Colonic mucosa (tissue), 4 donors: Measurements from ENCODE around the gene PML. TPM values are rescaled to one million over a fixed set of nuclear protein-coding genes. Genes with fewer than 3 reads are reported as not detected.

Experiments used
- DNase-seq: peaks from one replicate; pipeline ENCODE4 v3.0.0-alpha.2; 2020
- H3K27ac ChIP-seq: fragments of 200-600 bp; one replicate; pipeline ENCODE4 v1.8.0; 2021
- H3K27me3 ChIP-seq: fragments of 200-600 bp; one replicate; pipeline ENCODE4 v1.8.0; 2021
- H3K36me3 ChIP-seq: fragments of 200-600 bp; one replicate; pipeline ENCODE4 v1.8.0; 2021
- H3K4me1 ChIP-seq: fragments of 200-600 bp; one replicate; pipeline ENCODE4 v1.8.0; 2021; ENCODE audit warnings: mild to moderate bottlenecking
- H3K4me3 ChIP-seq: fragments of 200-600 bp; one replicate; pipeline ENCODE4 v1.8.0; 2021
- H3K9ac ChIP-seq, 2 donors: one replicate each; pipeline ENCODE4 v1.7.0; 2013; ENCODE audit warnings: control low read depth in 2 of 2, low read depth in 2 of 2, low read length in 2 of 2
- H3K9me3 ChIP-seq: fragments of 200-600 bp; one replicate; pipeline ENCODE4 v1.8.0; 2021
- intact Hi-C: fragments of 100-400 bp; cut with DNase I; formaldehyde crosslinking; loops from one replicate; pipeline ENCODE4 v1.14.1; 2022
- total RNA-seq, 2 donors: library from RNA; stranded (reverse); fragmentation: NEBNext Ultra II Directional in 1 of 2; extraction: Animal tissue kit (Norgen Biotek cat#: 25700) in 1 of 2; gene quantifications; one replicate each; pipeline ENCODE4 v1.2.1, GENCODE V29; 2021
- TF ChIP-seq, protein P1 (sequence below): fragments of 200-600 bp; IDR thresholded peaks from one replicate; pipeline ENCODE4 v1.8.0; 2022; ENCODE audit warnings: antibody characterized with exemption, mild to moderate bottlenecking
- donor health status: healthy.
- donor health status: DM: no; HTN: no; CAD: no.
- donor health status: DM: no; HTN: no; CAD: no.

PML gene
- total RNA-seq, 2 donors from 2014 or later, result 27.0 to 31.3 TPM

DNA sequence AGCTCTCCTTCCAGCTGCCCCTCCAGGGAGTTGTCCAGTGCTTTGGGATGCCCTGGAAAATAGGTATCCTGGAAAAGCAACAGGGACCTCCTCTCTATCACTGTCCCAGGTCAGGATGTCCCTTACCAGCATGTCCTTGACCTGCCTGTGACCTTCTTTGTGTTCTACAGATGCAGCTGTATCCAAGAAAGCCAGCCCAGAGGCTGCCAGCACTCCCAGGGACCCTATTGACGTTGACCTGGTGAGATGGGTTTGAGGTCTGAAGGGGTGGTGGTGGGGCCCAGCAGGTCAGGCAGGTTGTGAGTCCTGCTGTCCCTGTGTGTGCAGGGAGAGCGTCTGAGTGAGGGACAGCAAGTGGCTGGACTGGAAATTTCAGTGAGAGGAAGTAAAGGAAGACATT lies 30.2 kb downstream of the PML start:
- H3K9me3 ChIP-seq, result no peaks in the 10 kb centered on the region
- TF ChIP-seq, protein P1, sequence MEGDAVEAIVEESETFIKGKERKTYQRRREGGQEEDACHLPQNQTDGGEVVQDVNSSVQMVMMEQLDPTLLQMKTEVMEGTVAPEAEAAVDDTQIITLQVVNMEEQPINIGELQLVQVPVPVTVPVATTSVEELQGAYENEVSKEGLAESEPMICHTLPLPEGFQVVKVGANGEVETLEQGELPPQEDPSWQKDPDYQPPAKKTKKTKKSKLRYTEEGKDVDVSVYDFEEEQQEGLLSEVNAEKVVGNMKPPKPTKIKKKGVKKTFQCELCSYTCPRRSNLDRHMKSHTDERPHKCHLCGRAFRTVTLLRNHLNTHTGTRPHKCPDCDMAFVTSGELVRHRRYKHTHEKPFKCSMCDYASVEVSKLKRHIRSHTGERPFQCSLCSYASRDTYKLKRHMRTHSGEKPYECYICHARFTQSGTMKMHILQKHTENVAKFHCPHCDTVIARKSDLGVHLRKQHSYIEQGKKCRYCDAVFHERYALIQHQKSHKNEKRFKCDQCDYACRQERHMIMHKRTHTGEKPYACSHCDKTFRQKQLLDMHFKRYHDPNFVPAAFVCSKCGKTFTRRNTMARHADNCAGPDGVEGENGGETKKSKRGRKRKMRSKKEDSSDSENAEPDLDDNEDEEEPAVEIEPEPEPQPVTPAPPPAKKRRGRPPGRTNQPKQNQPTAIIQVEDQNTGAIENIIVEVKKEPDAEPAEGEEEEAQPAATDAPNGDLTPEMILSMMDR, result no peak
- H3K4me1 ChIP-seq, result no peaks in the 10 kb centered on the region
- DNase-seq, result no peak
- H3K36me3 ChIP-seq, result peaks cover 8% of the 10 kb centered on the region
- H3K27me3 ChIP-seq, result no peaks in the 10 kb centered on the region
- no peak overlapping the region for H3K4me3 ChIP-seq
- H3K27ac ChIP-seq, result no peak overlapping the region
- no peak overlapping the region for H3K9ac ChIP-seq
- intact Hi-C loops, result no loop called here

DNA sequence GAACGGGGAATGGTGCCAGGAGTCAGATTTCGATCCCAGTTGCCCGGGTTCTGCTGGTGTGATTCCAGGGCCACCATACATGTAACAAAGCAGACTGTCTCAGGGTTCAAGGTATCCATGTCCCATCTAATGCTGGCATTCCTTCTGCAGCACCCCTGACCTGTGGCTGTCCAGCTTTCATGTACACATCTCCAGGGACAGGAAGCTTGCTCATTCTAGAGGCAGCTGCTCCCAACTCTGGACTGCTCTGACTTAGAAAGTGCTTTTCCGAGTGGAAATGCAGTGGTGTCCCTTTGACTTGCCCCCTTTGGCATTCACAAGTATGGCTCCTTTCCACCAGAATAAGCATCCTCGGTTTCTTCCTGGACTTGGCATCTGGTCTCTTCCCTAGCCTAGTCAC lies 30.9 kb downstream of the PML start:
- TF ChIP-seq, protein P1, result no peak
- Histone ChIP-seq H3K36me3 (peaks cover 8% of the 10 kb centered on the region), H3K9me3 (no peaks in the 10 kb centered on the region), H3K27ac (no peak overlapping the region), H3K9ac (no peak overlapping the region), H3K4me1 (no peaks in the 10 kb centered on the region), H3K4me3 (no peak overlapping the region), H3K27me3 (no peaks in the 10 kb centered on the region)
- intact Hi-C loops, result no loop called here
- no peak for DNase-seq

DNA sequence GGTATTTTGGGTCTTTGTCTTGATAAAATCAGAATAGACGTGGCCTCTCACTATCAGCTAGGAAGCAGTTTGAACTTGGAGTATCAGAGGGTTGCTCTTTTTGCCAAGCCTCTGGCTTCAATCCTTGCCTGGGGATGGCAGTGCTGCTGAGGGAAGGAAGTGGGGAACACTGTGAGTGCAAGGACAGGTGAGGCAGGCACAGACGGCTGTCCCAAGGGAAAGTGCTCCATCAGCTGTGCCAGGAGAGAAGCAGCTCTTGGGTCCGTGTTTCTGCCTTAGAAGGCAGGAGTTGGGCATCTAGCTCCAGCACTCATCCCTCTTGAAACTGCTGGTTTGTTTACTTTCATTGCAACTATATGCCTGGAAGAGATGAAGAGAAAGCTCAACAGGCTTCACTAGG lies 33.2 kb downstream of the PML start:
- no peak overlapping the region for H3K27ac ChIP-seq
- no peaks in the 10 kb centered on the region for H3K9me3 ChIP-seq
- H3K9ac ChIP-seq, result no peak overlapping the region
- DNase-seq, result no peak
- H3K27me3 ChIP-seq, result no peaks in the 10 kb centered on the region
- TF ChIP-seq, protein P1, result no peak
- H3K4me1 ChIP-seq, result no peaks in the 10 kb centered on the region
- intact Hi-C loops, result no loop called here
- H3K4me3 ChIP-seq, result no peak overlapping the region
- peaks cover 8% of the 10 kb centered on the region for H3K36me3 ChIP-seq

DNA sequence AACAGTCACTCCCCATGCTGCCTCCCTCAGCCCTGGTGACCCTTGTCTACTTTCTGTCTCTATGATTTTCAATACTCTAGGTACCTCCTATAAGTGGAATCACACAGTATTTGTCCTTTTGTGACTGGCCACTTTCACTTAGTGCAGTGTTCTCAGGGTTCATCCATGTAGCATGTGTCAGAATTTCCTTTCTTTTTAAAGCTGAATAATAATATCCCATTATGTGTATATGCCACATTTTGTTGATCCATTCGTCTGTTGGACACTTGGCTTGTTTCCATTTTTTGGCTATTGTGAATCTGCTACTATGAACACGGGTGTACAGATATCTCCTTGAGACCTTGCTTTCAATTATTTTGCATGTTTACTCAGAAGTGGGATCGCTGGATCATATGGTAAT lies 34.1 kb downstream of the PML start:
- H3K4me3 ChIP-seq, result no peak overlapping the region
- no peak for DNase-seq
- TF ChIP-seq, protein P1, result no peak
- intact Hi-C loops, result no loop called here
- H3K4me1 ChIP-seq, result no peaks in the 10 kb centered on the region
- H3K9me3 ChIP-seq, result no peaks in the 10 kb centered on the region
- no peak overlapping the region for H3K27ac ChIP-seq
- peaks cover 8% of the 10 kb centered on the region for H3K36me3 ChIP-seq
- no peaks in the 10 kb centered on the region for H3K27me3 ChIP-seq
- H3K9ac ChIP-seq, result no peak overlapping the region

DNA sequence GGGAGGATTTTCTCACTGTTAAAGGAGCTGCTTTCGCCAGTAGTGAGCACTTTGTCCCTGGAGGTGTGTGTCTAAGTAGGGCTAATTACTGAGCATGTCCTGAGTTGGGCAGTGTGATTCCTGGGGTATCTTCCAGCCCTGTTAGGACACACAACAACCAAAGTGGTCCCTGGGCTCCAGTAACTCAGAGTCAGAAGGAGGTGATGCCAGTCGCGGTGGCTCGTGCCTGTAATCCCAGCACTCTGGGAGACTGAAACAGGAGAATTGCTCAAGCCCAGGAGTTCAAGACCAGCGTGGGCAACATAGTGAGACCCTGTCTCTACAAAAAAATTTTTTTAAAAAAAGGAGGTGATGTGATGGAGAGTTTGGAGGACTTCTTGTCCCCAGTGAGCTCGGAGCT lies 37.5 kb downstream of the PML start:
- Histone ChIP-seq H3K9ac (no peak overlapping the region), H3K36me3 (peaks cover 4% of the 10 kb centered on the region), H3K4me1 (no peaks in the 10 kb centered on the region), H3K27ac (no peak overlapping the region), H3K27me3 (no peaks in the 10 kb centered on the region), H3K4me3 (no peak overlapping the region), H3K9me3 (no peaks in the 10 kb centered on the region)
- TF ChIP-seq, protein P1, result no peak
- intact Hi-C loops, result no loop called here
- no peak for DNase-seq
